SK-MEL-5 (cell line): ENCODE data around the gene PPP1R16B. TPM values are rescaled to one million over a fixed set of nuclear protein-coding genes. Genes with fewer than 3 reads are reported as not detected.
A peak's percentile ranks its signal among the peaks of the same experiment; 100 is the strongest.

Experiments
- DNase-seq: peaks from one replicate; pipeline ENCODE4 v3.0.0-alpha.2; 2016; ENCODE audit warnings: low read depth, low spot score
- in situ Hi-C: cut with HindIII; loops from 2 replicates; pipeline ENCODE4 v1.10.0; 2016; ENCODE audit warnings: low sequenced_read_pairs, high pct_unique_total_duplicates, low pct_unique_long_range_greater_than_20kb
- total RNA-seq: library from RNA; depleted of rRNA; stranded (reverse); fragments of >200 nt; shearing (Covaris generic); gene quantifications from 2 replicates; pipeline ENCODE4 v1.2.3, GENCODE V29; 2014

Gene PPP1R16B
- total RNA-seq, 1 experiment from 2014 or later: 0.69 TPM

DNA sequence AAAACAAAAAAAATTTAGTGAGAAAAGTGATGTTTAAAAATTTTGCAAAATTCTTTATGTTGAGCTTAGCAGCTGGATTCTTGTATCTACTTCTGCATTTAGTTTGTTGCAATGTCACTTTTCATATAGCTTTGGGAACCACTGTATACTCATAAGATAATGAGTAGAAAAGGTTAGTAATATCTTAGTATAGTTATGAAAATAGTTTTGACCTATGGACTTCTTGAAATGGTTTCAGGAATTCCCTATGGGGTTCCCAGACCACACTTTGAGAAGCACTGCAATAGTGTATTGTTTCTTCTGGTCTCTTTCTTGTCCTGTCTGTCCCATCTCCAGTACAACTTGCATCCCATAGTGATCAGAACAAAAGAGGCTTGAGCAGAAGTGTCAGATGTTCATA lies 29.4 kb downstream of the PPP1R16B start:
- in situ Hi-C loops: no loop called here
- no peak for DNase-seq

DNA sequence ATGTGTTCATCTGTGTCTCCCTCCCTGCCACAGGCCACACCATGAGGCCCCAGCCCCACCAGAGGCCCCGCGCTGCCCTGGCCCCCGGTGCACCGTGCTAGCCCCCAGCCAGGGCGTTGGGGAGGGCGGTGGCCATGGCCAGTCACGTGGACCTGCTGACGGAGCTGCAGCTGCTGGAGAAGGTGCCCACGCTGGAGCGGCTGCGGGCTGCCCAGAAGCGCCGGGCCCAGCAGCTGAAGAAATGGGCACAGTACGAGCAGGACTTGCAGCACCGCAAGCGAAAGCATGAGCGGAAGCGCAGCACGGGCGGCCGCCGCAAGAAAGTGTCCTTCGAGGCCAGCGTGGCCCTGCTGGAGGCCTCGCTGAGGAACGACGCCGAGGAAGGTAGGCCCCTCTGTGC lies 30.3 kb downstream of the PPP1R16B start:
- no peak for DNase-seq
- in situ Hi-C loops: no loop called here

DNA sequence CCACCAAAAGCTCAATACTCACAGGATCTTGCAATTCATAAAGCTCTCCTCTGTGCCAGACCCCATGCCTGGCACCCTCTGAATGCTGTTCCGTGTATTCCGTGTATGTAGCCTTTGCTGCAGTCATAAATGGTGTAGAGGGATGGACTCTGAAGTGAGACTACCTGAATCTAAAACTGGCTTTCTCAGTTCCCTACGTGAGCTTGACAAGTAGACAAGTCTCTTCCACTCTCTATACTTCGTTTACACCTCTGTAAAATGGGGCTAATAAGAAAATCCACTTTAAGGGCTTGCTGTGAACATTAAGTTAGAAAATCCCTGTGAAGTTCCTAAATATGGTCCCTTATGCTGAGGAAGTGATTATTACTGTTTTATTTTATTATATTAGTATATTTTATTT lies 31.5 kb downstream of the PPP1R16B start:
- DNase-seq: no peak
- in situ Hi-C loops: no loop called here

- in situ Hi-C loops: no loop called here
- no peak for DNase-seq
Observed at GRCh38 chr20:38838326-38838725, 32.8 kb downstream of the PPP1R16B start.

DNA sequence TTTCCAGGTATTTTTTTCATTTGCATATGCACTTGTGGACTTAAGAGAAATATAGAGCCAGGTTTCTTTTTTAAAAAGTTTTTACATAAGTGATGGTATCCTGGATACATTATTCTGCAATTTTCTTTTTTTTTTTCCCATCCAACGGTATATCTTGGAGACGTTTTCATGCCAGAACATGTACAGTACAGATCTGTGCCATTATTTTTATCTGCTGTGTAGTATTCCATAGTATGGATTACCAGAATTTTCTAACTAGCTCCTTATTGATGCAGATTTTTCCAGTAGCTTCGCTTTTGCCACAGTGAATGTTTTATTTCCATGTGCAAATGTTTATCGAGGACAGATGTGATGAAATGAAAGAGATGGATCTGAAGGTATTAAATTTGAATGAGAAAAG lies 34.1 kb downstream of the PPP1R16B start:
- in situ Hi-C loops: no loop called here
- no peak for DNase-seq

DNA sequence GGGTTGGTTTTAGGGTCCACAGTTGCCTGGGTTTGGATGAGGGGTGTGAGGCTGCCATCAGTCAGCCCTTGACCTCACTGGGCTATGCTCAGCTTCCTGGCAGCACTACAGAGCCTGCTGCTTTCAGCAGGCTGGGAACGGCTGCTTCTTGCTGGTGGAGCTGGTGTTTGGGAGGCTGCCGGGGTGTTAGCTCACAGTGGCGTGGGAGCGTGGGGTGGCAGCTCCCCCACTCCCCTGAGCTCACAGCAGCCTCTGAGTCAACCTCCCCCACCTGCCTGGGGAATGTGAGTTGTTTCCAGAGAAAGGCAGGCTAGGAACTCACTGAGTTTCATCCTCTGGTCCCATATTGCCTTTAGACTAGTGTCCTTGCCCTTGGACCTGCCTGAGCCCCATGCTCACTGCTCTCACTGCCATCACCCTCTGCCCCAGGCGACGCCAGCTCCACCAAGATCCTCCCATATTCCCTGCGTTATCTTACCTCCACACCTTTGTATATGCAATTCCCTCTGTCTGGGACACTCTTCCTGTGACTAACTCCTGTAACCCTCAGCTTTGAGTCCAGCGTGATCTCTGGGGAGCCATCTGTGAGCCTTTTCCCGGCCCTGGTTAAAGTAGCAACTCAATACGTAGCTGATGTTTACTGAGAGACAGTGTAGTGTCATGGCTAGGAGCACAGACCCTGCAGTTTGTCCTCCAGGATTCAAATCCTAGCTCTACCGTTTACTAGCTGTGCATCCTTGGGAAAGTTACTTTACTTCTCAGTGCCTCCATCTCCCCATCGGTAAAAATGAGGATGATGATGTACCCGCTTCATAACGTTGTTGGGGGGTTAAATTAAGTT lies 34.8 kb downstream of the PPP1R16B start:
- no peak for DNase-seq
- in situ Hi-C loops: no loop called here

GRCh38 chr20:38840894-38841470 lies 35.5 kb downstream of the PPP1R16B start:
- no peak for DNase-seq
- in situ Hi-C loops: no loop called here

- DNase-seq: no peak
- in situ Hi-C loops: no loop called here
Observed at GRCh38 chr20:38841570-38841969, 36.1 kb downstream of the PPP1R16B start.

DNA sequence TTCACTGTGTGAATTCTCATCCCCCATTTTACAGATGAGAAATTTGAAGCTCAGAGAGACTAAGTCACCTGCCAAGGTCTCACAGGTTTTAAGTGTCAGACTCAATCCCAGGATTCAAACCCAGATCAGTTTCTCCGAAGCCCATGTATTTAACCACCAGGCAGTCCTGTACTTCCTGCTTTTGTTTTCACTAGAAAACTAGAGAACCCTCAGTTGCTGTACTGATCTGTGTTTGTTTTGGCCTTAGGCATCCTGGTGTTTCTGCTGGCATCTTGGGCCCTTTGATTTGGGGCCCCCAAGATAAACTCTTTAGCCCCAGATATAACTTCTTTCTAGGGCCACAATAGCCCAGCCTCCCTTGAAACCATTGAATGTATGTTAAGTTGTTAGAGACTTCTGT lies 36.5 kb downstream of the PPP1R16B start:
- no peak for DNase-seq
- in situ Hi-C loops: no loop called here

GRCh38 chr20:38842558-38842981 lies 37.1 kb downstream of the PPP1R16B start:
- no peak for DNase-seq
- in situ Hi-C loops: no loop called here

DNA sequence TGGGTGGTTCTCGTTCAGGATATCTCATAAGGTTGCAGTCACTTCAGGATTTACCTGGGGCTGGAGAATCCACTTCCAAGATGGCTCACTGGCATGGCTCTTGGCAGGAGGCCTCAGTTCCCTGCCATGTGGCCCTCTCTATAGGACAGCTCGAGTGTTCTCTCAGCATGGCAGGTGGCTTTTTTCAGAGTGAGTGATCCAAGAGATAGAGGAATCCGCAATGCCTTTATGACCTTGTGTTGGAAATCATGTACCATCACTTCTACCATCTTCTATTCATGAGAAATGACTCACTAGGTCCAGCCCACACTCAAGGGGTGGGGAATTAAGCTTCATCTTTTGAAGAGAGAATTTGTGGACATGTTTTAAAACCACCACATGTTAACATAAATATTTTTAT lies 37.8 kb downstream of the PPP1R16B start:
- DNase-seq: no peak
- in situ Hi-C loops: no loop called here

- in situ Hi-C loops: no loop called here
- no peak for DNase-seq
Observed at GRCh38 chr20:38844963-38845362, 39.5 kb downstream of the PPP1R16B start.

DNA sequence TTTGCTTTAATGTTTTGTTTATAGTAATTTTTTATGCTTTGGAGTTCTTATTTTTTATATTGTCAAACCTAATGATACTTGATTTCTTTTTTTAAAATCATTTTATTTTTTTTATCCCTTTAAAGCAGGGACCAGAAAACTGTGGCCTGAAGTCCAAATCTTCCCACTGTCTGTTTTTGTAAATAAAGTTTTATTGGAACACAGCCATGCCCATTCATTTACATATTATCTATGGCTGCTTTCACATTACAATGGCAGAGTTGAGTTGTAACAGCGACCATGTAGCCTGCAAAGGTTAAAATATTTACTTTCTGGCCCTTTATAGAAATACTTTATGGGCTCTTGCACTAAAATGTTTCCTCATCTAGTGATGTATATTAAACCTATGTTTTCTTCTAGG lies 42.3 kb downstream of the PPP1R16B start:
- in situ Hi-C loops: no loop called here
- DNase-seq: no peak

GRCh38 chr20:38853759-38854158 lies 48.3 kb downstream of the PPP1R16B start:
- in situ Hi-C loops: no loop called here
- DNase-seq: peak; percentile 9

GRCh38 chr20:38854654-38855066 lies 49.2 kb downstream of the PPP1R16B start:
- no peak for DNase-seq
- in situ Hi-C loops: no loop called here

GRCh38 chr20:38855356-38855755 lies 49.9 kb downstream of the PPP1R16B start:
- in situ Hi-C loops: no loop called here
- no peak for DNase-seq

DNA sequence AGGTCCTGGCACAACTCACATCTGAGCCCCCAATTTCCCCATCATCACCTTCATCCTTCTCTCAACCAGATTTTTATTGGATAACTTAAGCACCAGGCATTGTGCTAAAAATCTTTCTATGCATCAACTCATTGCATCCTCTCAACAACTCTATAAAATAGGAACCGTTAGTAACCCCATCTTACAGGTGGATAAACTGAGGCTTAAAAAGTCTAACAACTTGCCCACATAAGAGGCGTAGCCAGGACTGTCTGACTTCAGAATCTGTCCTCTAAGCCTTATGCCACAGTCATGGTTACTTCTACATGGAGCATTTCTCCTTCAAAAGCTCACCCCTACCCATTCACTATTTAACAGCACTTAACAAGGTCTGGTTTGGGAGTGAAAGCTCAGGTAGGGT lies 51.1 kb downstream of the PPP1R16B start:
- in situ Hi-C loops: no loop called here

GRCh38 chr20:38857703-38858102 lies 52.2 kb downstream of the PPP1R16B start:
- in situ Hi-C loops: no loop called here
- DNase-seq: no peak

More for the DNA sequence above, 51.1 kb downstream of the PPP1R16B start:
- no peak for DNase-seq

DNA sequence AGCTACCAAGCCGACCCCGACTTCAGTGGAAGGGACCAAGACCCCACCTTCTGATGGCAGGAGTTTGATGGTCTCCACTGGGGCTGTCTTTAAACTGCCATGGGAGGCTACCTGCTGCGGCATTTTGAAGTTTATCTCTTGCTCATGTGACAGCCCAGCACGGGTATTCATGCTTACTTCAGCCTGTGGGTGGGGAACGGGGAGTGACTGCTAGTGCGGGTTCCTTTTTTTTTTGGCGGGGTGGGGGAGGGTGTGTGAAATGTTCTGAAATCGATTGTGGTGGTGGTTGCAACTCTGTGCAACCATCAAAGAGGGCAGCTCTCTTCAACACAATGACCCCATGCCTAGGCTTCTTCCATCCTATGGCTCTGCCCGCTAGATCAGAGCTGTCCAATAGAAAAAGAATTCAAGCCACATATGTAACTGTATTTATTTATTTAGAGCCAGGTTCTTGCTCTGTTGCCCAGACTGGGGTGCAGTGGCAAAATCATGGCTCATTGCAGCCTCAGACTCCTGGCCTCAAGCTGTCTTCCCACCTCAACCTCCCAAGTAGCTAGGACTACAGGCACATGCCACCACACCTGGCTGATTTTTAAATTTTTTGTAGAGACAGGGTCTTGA lies 53.7 kb downstream of the PPP1R16B start:
- in situ Hi-C loops: no loop called here
- DNase-seq: no peak
